HG03064 (cell line): ENCODE measurements around the gene EGLN3.
"Not testable (repeated sequence)": the region's sequence is repeated elsewhere in the genome, so short reads cannot be mapped to it uniquely, and the experiment has no call there.

Source experiments
- ATAC-seq: cut with Tn5 transposase; IDR thresholded peaks from one replicate; pipeline ENCODE4 v1.9.1; 2021; ENCODE audit warnings: low read depth; ENCODE audit not compliant: unreplicated experiment

The EGLN3 gene

DNA sequence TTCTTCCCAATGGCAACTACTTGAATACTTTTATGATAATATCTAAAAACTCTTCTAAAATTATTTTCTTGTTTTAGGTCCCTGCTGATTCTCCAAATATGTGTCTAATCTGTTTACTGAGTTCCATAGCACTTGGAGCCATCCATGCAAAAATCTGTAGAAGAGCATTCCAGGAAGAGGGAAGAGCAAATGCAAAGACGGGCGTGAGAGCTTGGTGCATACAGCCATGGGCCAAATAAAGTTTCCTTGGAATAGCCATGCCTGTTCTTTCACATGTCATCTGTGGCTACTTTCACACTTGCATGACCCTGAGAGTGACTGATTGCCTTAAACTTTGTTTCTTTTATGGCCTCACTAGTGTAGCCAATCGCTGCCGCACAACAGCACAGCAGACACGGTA is 13.0 kb upstream of the EGLN3 start:
- ATAC-seq, result no peak

GRCh38 chr14:33962466-33962865 is 11.6 kb upstream of the EGLN3 start:
- not testable (repeated sequence) for ATAC-seq

GRCh38 chr14:33962016-33962415 is 11.1 kb upstream of the EGLN3 start:
- no peak for ATAC-seq

- no peak for ATAC-seq
Observed at GRCh38 chr14:33959692-33960151, 8.8 kb upstream of the EGLN3 start.

- no peak for ATAC-seq
Observed at GRCh38 chr14:33958605-33959226, 7.8 kb upstream of the EGLN3 start.

- no peak for ATAC-seq
Observed at GRCh38 chr14:33957993-33958392, 7.1 kb upstream of the EGLN3 start.

DNA sequence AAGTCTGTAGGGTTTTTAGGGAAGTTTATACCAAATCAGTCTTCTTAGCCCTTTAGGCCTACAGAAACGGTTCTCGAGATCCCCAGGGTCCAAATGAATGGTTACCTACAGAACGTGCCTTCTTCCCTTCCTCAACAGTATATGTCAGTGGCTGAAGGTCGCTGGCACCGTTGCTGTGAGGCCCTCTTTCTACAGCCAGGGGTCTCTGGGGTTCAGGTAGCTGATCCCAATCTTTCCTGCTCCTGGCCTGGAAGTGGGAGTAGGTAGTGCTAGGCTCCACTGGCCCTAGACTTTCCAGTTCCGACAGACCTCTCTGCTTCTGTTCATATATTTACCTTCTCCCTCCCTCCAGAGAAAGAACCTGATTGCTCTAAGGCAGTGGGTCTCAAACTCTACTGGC is 6.4 kb upstream of the EGLN3 start:
- ATAC-seq, result no peak

DNA sequence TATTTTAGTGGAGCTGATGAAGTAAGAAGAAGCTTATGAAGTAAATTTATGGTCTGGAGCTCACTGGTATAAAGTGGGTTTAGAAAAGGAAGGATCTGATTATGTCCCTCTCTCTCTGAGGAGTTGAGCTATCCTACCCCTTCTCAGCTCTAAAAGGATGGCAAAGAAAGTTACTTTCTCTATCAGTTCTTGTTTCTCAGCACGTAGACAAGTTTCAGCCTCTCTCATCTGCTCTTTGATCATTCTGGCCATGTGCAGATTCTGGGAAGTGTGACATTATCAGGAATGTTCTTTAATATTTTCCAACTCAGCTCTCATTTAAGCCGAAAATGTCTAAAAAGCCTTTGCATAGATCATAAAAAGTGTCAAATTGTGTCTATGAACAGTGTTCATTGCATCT is 5.8 kb upstream of the EGLN3 start:
- ATAC-seq, result no peak

DNA sequence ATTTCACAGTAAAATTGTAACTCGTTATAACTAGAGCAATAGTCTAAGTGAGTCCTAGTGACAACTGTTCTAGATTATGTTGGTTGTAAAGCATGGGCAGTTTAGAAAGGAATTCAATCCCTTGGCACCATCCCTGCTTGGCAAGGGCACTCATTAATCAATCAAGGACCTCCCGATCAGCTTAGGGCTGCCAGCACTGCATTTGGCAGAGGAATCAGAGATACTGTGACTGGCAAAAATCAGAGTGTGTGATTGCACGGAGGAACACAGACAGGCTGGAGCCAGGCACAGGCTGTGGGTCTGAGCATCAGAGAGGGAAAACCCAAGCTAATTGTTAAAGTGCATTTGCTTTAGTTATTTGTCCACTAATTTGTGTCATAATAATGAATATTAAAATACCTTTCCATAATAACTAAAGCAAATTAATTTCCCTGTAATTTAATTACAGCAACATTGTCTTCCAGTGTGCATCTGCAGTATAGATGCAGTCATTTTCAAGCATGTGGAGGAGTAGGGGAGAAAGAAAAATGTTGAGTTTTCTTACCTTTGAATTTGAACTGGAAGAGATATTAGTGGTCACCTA is 3.2 kb upstream of the EGLN3 start:
- ATAC-seq, result no peak

DNA sequence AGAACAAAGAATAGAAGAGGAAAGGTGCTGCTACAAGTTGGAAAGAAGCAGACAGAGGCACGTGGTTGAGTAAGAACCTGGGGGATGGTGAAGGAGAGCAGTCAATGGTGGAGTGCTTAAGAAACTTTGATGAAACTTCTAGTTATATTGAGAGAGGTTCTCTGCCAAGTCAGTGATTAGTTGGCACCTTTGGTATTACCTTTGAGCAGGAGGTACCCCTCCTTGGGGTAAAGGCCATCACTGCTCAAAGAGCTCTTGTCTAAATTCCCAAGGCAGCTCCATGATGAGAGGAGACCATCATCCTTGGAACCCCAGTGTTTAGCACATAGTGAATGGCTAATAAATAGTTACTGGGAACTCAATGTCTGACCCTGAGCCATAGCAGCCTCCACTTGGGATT is 1.7 kb upstream of the EGLN3 start:
- no peak for ATAC-seq

- ATAC-seq, result no peak
Observed at GRCh38 chr14:33951183-33951840, 438 bp upstream of the EGLN3 start.

DNA sequence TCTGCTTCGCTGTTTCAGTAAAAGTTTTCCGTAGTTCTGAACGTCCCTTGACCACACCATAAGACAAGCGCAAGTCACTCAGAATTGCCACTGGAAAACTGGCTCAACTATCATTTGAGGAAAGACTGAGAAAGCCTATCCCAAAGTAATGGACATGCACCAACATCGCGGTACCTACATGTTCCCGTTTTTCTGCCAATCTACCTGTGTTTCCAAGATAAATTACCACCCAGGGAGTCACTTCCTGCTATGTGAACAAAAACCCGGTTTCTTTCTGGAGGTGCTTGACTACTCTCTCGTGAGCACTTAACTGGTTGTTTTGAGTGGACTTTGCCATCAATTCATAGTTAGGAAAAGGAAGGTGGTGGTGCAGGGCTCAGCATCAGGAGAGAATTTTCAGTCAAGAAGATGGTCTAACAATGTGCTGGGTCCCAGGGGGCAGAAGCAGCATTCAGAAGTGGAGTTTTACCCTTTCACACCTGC is 1.4 kb downstream of the EGLN3 start:
- ATAC-seq, result no peak

GRCh38 chr14:33948869-33949408 is 1.9 kb downstream of the EGLN3 start:
- ATAC-seq, result no peak

- ATAC-seq, result no peak
Observed at GRCh38 chr14:33948145-33948868, 2.6 kb downstream of the EGLN3 start.

DNA sequence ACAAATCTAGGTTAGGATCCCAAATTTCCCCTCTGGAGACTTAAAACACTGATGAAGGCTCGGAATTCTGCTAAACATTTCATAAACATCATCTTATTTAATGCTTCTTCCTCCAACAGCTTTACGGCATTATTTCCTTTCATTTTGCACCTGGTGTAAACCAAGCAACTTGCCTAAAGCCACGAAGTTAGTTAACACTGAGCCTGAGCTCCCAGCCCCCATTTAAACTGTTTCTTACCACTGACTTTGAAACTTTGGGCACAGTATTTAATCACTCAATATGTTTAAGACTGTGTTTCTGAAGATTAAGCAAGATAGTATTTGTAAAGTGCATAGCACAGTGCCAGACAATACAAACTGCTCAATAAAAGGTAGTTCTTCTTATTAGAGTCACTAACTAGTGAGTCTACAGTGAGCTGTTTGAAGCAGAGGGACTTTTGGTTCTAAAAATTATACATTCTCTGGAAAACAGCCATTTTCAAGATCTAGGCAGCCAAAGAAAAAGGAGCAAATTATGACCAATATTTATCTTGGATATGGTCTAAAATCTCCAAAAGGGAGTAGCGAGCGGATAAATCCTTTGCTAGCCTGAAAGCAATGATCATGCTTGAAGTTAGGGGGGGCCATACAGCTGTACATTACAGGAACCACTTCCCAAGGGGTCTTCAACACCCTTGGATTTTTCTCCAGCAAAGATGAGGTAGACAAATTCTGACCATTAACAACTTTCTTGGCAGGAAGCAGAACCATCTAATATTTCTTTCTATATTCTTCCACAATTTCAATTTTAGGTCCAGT is 4.0 kb downstream of the EGLN3 start:
- ATAC-seq, result no peak

DNA sequence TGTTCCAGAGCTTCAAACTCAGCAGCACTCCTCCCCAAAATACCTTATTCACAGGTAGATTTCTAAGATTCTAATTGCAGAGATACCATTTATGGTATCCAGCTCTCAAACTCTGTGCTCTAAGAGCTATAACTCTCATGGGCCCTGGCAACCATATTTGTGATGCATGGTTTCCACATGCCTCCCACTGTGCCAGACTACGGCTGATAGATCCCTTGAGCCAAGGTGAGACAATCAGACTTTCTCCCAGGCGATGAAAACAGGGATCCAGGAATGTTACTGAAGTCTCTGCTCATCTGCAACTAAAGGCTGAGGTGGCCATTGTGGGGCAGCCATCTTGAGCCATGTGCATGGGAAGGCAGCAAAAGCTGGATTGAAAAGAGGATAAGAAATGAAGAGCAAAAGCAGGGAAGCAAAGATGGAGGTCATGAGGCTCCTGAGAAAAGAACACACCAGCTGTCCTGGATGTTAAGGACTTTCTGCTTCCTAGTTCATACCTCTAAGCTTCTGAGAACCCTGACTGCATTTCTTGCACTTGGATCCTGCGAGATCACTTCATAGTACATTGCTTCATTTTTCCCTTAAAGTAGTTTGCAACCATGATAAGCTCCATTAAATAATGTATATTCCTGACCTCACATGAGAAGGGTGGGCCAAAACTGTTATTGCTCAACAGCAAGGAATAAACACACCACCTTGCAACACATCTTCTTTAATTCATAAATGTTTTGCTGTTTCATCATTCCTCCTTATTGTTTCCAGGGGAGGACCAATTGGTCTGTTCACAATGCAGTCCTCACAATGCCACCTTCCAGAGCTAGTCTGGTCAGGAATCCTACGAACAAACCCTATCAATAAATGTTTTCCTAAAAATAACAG is 5.4 kb downstream of the EGLN3 start:
- ATAC-seq, result no peak

GRCh38 chr14:33943096-33943883 is 7.6 kb downstream of the EGLN3 start:
- no peak for ATAC-seq

DNA sequence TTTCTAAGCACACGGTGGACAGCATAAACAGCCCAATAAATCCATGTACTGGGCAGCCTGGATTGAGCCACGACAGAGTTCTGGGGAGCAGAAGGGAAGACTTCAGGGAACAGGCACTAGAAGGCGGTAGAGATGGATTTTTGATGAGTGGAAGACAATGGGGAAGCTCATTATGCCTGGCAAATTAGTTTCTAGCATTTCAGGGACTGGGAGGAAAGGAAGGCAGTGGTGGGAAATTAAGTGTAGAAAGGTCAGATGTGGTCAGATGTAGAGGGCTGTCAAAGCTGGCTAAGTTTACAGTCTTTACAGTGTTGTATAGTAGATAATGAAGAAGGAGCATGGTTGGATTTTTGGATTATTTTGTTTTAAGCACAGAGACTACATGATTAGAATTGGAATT is 9.2 kb downstream of the EGLN3 start:
- no peak for ATAC-seq
